ENCODE data around the gene L1CAM. TPM values are rescaled to one million over a fixed set of nuclear protein-coding genes. Genes with fewer than 3 reads are reported as not detected.

Gene L1CAM
- total RNA-seq, 1 experiment from 2014 or later, result 819 TPM

- intact Hi-C loops (cut with micrococcal nuclease; ENCODE audit: unreplicated experiment), result no loop called here
- CTCF ChIA-PET, result no interaction called here
- no peaks in the 10 kb centered on the region for H3K36me3 ChIP-seq (ENCODE audit: control insufficient read depth, insufficient read depth, low read length)
- H3K27ac ChIP-seq (ENCODE audit: low read length), result peak overlapping the region; percentile 59
- DNase-seq (ENCODE audit: low read depth, low spot score) (no peak), ATAC-seq (peak; percentile 15; the same call in 1 of the 2 replicates)
- H3K9me3 ChIP-seq (ENCODE audit: control insufficient read depth, insufficient read depth, low read depth, low read length), result no peaks in the 10 kb centered on the region
- no peak for TF ChIP-seq SIN3A (IDR thresholded peaks at IDR 0.05; ENCODE audit: borderline replicate concordance, insufficient read depth, low read depth, low read length)
- H3K4me3 ChIP-seq (ENCODE audit: low read depth in 2 of 2, low read length in 2 of 2), result peak overlapping the region; percentile 55 to 67
- BruUV-seq (replicated peaks), result no TSS peak
- H3K4me1 ChIP-seq (ENCODE audit: control insufficient read depth, insufficient read depth, low read length), result peaks cover 10% of the 10 kb centered on the region; the same call in 1 of the 2 replicates
- in situ Hi-C loops (cut with HindIII; ENCODE audit: low pct_unique_long_range_greater_than_20kb, low sequenced_read_pairs), result no loop called here
- no peaks in the 10 kb centered on the region for H3K27me3 ChIP-seq (ENCODE audit: control insufficient read depth, insufficient read depth, low read length)
- POLR2A ChIA-PET, result no interaction called here
These were observed 56.5 kb downstream of the L1CAM start for GRCh38 chrX:153829549-153829798.

GRCh38 chrX:153828723-153829548 is 57.0 kb downstream of the L1CAM start:
- no peaks in the 10 kb centered on the region for H3K9me3 ChIP-seq (ENCODE audit: control insufficient read depth, insufficient read depth, low read depth, low read length)
- peak overlapping the region; percentile 83 for H3K27ac ChIP-seq (ENCODE audit: low read length)
- ATAC-seq, result peak; percentile 65
- H3K36me3 ChIP-seq (ENCODE audit: control insufficient read depth, insufficient read depth, low read length), result no peaks in the 10 kb centered on the region
- intact Hi-C loops (cut with micrococcal nuclease; ENCODE audit: unreplicated experiment) (no loop called here), in situ Hi-C loops (cut with HindIII; ENCODE audit: low pct_unique_long_range_greater_than_20kb, low sequenced_read_pairs) (no loop called here)
- ChIA-PET CTCF (no interaction called here), POLR2A (no interaction called here)
- H3K27me3 ChIP-seq (ENCODE audit: control insufficient read depth, insufficient read depth, low read length), result no peaks in the 10 kb centered on the region
- no TSS peak for BruUV-seq (replicated peaks)
- TF ChIP-seq SIN3A (IDR thresholded peaks at IDR 0.05; ENCODE audit: borderline replicate concordance, insufficient read depth, low read depth, low read length), result no peak
- no peak; the same call in 1 of the 2 replicates for TF ChIP-seq CTCF (IDR thresholded peaks at IDR 0.05)
- TF ChIP-seq REST (IDR thresholded peaks at IDR 0.05; ENCODE audit: insufficient read depth in 1 of 2, low read depth in 2 of 2, low read length in 1 of 2), result no peak
- no peak for TF ChIP-seq TCF7L2 (IDR thresholded peaks at IDR 0.05; ENCODE audit: low read depth, low read length)
- no peak for TF ChIP-seq POLR2AphosphoS5 (IDR thresholded peaks at IDR 0.05; ENCODE audit: low read depth, low read length)
- DNase-seq (ENCODE audit: low read depth, low spot score), result no peak
- H3K4me1 ChIP-seq (ENCODE audit: control insufficient read depth, insufficient read depth, low read length), result peaks cover 10% of the 10 kb centered on the region; the same call in 1 of the 2 replicates
- peak overlapping the region; percentile 55 to 67 for H3K4me3 ChIP-seq (ENCODE audit: low read depth in 2 of 2, low read length in 2 of 2)

GRCh38 chrX:153828308-153828707 is 57.7 kb downstream of the L1CAM start:
- intact Hi-C loops (cut with micrococcal nuclease; ENCODE audit: unreplicated experiment) (no loop called here), in situ Hi-C loops (cut with HindIII; ENCODE audit: low pct_unique_long_range_greater_than_20kb, low sequenced_read_pairs) (no loop called here)
- peak overlapping the region; percentile 83 for H3K27ac ChIP-seq (ENCODE audit: low read length)
- H3K4me3 ChIP-seq (ENCODE audit: low read depth in 2 of 2, low read length in 2 of 2), result peak overlapping the region; percentile 55 to 67
- POLR2A ChIA-PET, result no interaction called here
- TF ChIP-seq SIN3A (IDR thresholded peaks at IDR 0.05; ENCODE audit: borderline replicate concordance, insufficient read depth, low read depth, low read length), result no peak
- TF ChIP-seq REST (IDR thresholded peaks at IDR 0.05; ENCODE audit: insufficient read depth in 1 of 2, low read depth in 2 of 2, low read length in 1 of 2), result no peak
- TF ChIP-seq POLR2AphosphoS5 (IDR thresholded peaks at IDR 0.05; ENCODE audit: low read depth, low read length), result no peak
- no peak for TF ChIP-seq CTCF (IDR thresholded peaks at IDR 0.05)
- peak; percentile 30; the same call in 1 of the 2 replicates for TF ChIP-seq TCF7L2 (IDR thresholded peaks at IDR 0.05; ENCODE audit: low read depth, low read length)
- H3K9me3 ChIP-seq (ENCODE audit: control insufficient read depth, insufficient read depth, low read depth, low read length), result no peaks in the 10 kb centered on the region
- CTCF ChIA-PET, result no interaction called here
- H3K36me3 ChIP-seq (ENCODE audit: control insufficient read depth, insufficient read depth, low read length), result no peaks in the 10 kb centered on the region
- ATAC-seq (peak; percentile 22), DNase-seq (ENCODE audit: low read depth, low spot score) (no peak)
- H3K4me1 ChIP-seq (ENCODE audit: control insufficient read depth, insufficient read depth, low read length), result peaks cover 10% of the 10 kb centered on the region; the same call in 1 of the 2 replicates
- H3K27me3 ChIP-seq (ENCODE audit: control insufficient read depth, insufficient read depth, low read length), result no peaks in the 10 kb centered on the region
- BruUV-seq (replicated peaks), result no TSS peak

Measured in Panc1 (cell line).